Head of caudate nucleus (tissue), 42 donors: ENCODE data around the gene TNFAIP2.
"Not testable (repeated sequence)": the region's sequence is repeated elsewhere in the genome, so short reads cannot be mapped to it uniquely, and the experiment has no call there.

Experiments used
- DNase-seq, 42 donors: peaks; one replicate each; pipeline versions ENCODE4 v3.0.0 to v3.0.0-alpha.2; 2020 to 2021; ENCODE audit warnings: mixed read lengths in 7 of 42
- intact Hi-C: fragments of 100-400 bp; cut with DNase I; formaldehyde crosslinking; loops from one replicate; pipeline ENCODE4 v1.15.0; 2022

TNFAIP2 gene

GRCh38 chr14:103103461-103104388, 19.5 kb upstream of the TNFAIP2 start:
- DNase-seq, result peak in 7 of 42 donors; percentile 26 to 46 (median 32)
- intact Hi-C loops, result loop anchor here (2.0 to 10.0 kb wide), 2 partner anchors 81 to 189 kb away; no protein-coding TSS in a partner anchor

- intact Hi-C loops, result loop anchor here (2.0 to 10.0 kb wide), 2 partner anchors 80 to 188 kb away; no protein-coding TSS in a partner anchor
- DNase-seq, result no peak
Observed at GRCh38 chr14:103104389-103104653, 18.9 kb upstream of the TNFAIP2 start.

DNA sequence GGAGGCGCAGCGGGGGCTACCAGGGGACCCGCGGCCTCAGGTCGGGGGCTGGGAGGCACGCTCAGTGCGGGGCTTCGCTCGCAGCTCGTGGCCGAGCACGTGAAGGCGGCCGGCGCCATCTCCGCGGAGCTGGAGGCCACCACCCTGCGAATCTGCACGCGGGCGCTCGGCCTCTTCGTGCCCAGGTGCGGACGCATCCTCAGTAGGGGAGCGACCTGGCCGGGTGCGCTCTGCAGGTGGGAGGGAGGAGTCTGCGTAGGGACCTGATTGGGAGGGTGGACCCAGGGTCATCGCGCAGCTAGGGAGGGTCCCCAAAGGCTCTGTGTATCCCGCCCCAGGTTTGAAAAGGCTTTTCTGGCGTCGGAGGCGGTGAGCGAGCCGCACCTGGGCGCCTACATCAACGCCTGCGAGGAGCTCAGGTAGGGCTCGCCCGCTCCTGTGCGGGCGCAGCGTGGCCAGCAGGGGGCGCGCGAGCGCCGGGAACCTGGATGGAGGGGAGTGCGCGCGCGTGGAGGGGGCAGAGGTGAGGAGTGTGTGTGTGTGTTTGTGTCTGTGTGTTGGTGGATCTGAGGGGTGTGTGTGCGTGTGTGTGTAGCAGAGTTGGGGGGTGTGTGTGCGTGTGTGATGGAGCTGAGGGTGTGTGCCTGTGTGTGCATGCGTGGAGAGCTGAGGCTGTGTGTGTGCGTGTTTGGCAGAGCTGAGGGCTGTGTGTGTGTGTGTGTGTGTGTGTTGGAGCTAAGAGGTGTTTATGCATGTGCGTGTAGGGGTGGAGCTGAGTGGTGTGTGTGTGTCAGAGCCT, 18.4 kb upstream of the TNFAIP2 start:
- intact Hi-C loops, result loop anchor here (2.0 to 10.0 kb wide), 2 partner anchors 80 to 188 kb away; no protein-coding TSS in a partner anchor
- DNase-seq, result peak in 41 of 42 donors; percentile 54 to 89 (median 78)

DNA sequence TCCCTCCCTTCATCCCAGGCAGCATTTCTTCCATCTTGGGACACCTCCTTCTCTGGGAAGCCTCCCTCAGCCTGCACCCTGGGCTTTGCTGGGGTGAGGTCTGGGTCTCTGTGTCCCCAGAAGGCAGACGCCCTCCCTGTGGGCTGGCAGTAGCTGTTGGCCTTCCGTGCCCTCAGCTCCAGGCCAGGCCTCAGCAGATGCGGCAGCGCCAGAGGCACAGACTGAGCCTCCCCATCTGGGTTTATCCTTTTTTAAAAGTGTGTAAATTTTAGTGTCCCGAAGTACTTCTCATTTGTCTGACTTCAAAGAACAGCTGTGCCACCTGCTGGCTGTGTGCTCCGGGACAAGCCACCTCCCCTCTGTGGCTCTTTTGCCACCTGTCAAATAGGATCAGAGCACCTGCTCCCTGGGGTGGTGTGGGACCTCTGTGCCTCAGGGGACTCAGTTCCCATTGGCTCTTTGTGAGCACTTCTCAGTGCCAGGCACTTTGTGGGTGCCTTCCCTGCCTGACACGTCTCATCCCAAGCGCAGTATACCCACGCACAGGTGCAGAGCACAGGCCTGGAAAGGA, 17.6 kb upstream of the TNFAIP2 start:
- peak in 2 of 42 donors; percentile 23 to 46 for DNase-seq
- intact Hi-C loops, result loop anchor here (2.0 to 10.0 kb wide), 2 partner anchors 79 to 187 kb away; no protein-coding TSS in a partner anchor

- DNase-seq, result no peak
- intact Hi-C loops, result loop anchor here (10.0 kb wide), 1 partner anchor 77 kb away; no protein-coding TSS in a partner anchor
Observed at GRCh38 chr14:103107455-103107854, 15.8 kb upstream of the TNFAIP2 start.

GRCh38 chr14:103107941-103108748, 15.1 kb upstream of the TNFAIP2 start:
- intact Hi-C loops, result loop anchor here (10.0 kb wide), 1 partner anchor 77 kb away; no protein-coding TSS in a partner anchor
- DNase-seq, result no peak

GRCh38 chr14:103108749-103109207, 14.5 kb upstream of the TNFAIP2 start:
- DNase-seq, result no peak
- intact Hi-C loops, result loop anchor here (10.0 kb wide), 1 partner anchor 76 kb away; no protein-coding TSS in a partner anchor

- DNase-seq, result no peak
- intact Hi-C loops, result loop anchor here (10.0 kb wide), 1 partner anchor 75 kb away; no protein-coding TSS in a partner anchor
Observed at GRCh38 chr14:103109535-103110441, 13.5 kb upstream of the TNFAIP2 start.

- intact Hi-C loops, result no loop called here
- DNase-seq, result peak in 1 of 42 donors; percentile 31
Observed at GRCh38 chr14:103110681-103111231, 12.5 kb upstream of the TNFAIP2 start.

DNA sequence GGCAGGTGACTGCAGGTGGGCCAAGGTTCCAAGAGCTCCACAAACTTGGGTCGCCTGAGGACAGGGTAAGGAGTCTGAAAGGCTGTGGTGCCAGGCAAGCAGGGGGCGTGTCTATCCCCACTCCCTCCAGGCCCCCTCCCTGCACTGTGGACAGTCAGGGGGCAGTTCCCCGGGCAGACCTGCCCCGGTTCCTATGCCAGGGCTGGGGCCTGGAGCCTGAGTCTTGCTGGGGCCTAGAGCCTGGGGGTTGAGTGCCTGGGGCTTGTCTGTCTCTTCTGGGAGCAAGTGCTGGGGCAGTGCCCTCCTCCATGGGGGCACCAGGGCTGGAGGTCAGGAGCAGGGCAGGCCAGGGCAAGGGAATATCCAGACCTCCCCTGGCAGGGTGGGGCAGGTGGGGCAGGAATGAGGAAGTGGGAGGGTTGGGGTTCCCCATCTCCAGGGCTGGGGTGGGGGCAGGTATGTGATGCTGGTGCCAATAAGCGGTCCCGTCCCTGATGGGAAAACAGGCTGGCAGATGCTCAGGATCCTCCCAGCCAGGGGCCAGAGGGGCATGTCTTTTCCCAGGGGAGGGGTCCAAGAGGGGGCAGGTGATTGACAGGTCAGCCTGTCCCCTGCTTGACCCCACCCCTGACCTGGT, 11.9 kb upstream of the TNFAIP2 start:
- no peak for DNase-seq
- intact Hi-C loops, result no loop called here

GRCh38 chr14:103112400-103113243, 10.6 kb upstream of the TNFAIP2 start:
- intact Hi-C loops, result no loop called here

DNA sequence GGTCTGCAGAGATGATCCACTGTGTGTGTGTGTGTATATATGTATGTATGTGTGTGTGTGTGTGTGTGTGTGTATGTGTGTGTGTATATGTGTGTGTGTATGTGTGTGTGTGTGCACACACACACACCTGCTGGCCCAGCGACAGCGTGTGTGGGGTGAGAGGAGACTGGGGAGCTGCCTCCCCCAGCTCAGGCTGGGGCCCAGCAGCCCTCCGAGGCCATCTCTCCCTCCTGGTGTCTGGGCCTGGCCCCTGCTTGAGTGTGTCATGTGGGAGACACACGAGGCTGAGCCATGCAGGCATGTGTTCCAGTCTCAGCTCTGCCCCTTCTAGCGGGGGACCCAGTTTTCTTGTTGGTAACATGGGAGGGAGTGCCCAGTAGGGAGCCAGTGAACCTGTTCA, 10.0 kb upstream of the TNFAIP2 start:
- no peak for DNase-seq
- intact Hi-C loops, result no loop called here

More at GRCh38 chr14:103112400-103113243, 10.6 kb upstream of the TNFAIP2 start:
- no peak for DNase-seq

DNA sequence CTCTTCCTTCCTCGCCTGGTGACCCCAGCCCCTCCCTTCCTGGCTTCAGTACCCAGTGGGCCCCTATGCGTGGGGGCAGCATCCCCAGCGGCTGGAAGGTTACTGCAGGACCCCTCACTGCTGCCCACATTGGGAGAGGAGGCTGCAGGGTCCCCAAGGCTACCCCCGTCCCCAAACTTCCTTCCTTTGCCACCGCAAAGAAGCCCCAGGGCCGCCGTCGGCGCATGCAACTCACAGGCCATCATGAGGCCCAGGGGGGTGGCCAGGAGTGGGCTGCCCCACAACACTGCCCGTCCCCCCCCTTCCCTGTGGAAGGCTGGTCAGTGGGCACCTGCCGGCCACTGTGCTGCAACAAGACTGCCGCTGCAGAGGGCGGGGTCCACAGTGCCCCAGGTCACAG, 9.5 kb upstream of the TNFAIP2 start:
- DNase-seq, result no peak
- intact Hi-C loops, result no loop called here

GRCh38 chr14:103115086-103115679, 8.1 kb upstream of the TNFAIP2 start:
- DNase-seq, intact Hi-C loops: not testable (repeated sequence)
